ENCODE data around the gene PSMG3.

PSMG3 gene

GRCh38 chr7:1599640-1600395, 30.0 kb upstream of the PSMG3 start:
- Histone ChIP-seq H3K27ac (no peak overlapping the region), H3K4me3 (ENCODE audit: low read depth, low read length) (no peak overlapping the region), H3K27me3 (ENCODE audit: insufficient read depth, low read depth, severe bottlenecking) (no peaks in the 10 kb centered on the region), H3K9me3 (ENCODE audit: severe bottlenecking) (no peaks in the 10 kb centered on the region), H3K36me3 (no peaks in the 10 kb centered on the region)
- DNase-seq = no peak
- TF ChIP-seq, protein P1, sequence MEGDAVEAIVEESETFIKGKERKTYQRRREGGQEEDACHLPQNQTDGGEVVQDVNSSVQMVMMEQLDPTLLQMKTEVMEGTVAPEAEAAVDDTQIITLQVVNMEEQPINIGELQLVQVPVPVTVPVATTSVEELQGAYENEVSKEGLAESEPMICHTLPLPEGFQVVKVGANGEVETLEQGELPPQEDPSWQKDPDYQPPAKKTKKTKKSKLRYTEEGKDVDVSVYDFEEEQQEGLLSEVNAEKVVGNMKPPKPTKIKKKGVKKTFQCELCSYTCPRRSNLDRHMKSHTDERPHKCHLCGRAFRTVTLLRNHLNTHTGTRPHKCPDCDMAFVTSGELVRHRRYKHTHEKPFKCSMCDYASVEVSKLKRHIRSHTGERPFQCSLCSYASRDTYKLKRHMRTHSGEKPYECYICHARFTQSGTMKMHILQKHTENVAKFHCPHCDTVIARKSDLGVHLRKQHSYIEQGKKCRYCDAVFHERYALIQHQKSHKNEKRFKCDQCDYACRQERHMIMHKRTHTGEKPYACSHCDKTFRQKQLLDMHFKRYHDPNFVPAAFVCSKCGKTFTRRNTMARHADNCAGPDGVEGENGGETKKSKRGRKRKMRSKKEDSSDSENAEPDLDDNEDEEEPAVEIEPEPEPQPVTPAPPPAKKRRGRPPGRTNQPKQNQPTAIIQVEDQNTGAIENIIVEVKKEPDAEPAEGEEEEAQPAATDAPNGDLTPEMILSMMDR (IDR thresholded peaks at IDR 0.05; ENCODE audit: low read depth, low read length) = no peak

GRCh38 chr7:1598961-1599639, 29.3 kb upstream of the PSMG3 start:
- no peaks in the 10 kb centered on the region for H3K9me3 ChIP-seq (ENCODE audit: severe bottlenecking)
- TF ChIP-seq, protein P1 (IDR thresholded peaks at IDR 0.05; ENCODE audit: low read depth, low read length) = no peak
- H3K4me3 ChIP-seq (ENCODE audit: low read depth, low read length) = no peak overlapping the region
- H3K27me3 ChIP-seq (ENCODE audit: insufficient read depth, low read depth, severe bottlenecking) = no peaks in the 10 kb centered on the region
- H3K27ac ChIP-seq = no peak overlapping the region; the same call in 1 of the 2 replicates
- DNase-seq = no peak
- no peaks in the 10 kb centered on the region for H3K36me3 ChIP-seq

DNA sequence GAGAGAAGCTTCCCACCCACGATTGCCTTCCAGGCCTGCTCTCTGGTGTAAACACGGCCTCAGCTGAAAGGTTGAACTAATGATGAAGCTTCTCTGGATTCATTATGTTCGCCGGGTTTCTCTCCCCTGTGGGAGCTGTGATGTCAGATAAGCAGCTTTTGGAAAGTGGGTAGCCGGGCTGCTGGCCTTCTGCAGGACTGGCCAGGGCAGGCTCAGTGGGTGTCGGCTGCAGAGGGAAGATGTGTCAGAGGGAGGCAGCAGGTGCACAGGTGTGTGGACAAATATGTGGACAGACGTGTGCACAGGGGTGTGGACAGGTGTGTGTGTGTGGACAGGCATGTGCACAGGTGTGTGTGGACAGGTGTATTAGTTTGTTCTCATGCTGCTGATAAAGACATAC, 28.5 kb upstream of the PSMG3 start:
- H3K4me3 ChIP-seq (ENCODE audit: low read depth, low read length) = no peak overlapping the region
- DNase-seq = no peak
- no peaks in the 10 kb centered on the region for H3K36me3 ChIP-seq
- H3K27ac ChIP-seq = peak overlapping the region; percentile 26; the same call in 1 of the 2 replicates
- no peaks in the 10 kb centered on the region for H3K9me3 ChIP-seq (ENCODE audit: severe bottlenecking)
- TF ChIP-seq, protein P1 (IDR thresholded peaks at IDR 0.05; ENCODE audit: low read depth, low read length) = no peak
- H3K27me3 ChIP-seq (ENCODE audit: insufficient read depth, low read depth, severe bottlenecking) = no peaks in the 10 kb centered on the region

- Histone ChIP-seq H3K9me3 (ENCODE audit: severe bottlenecking) (no peaks in the 10 kb centered on the region), H3K4me3 (ENCODE audit: low read depth, low read length) (no peak overlapping the region), H3K27ac (no peak overlapping the region), H3K36me3 (no peaks in the 10 kb centered on the region), H3K27me3 (ENCODE audit: insufficient read depth, low read depth, severe bottlenecking) (no peaks in the 10 kb centered on the region)
- DNase-seq = no peak
- TF ChIP-seq, protein P1 (IDR thresholded peaks at IDR 0.05; ENCODE audit: low read depth, low read length) = no peak
Measured at GRCh38 chr7:1597791-1598190, 28.0 kb upstream of the PSMG3 start.

GRCh38 chr7:1597066-1597760, 27.4 kb upstream of the PSMG3 start:
- no peaks in the 10 kb centered on the region for H3K36me3 ChIP-seq
- no peak overlapping the region for H3K27ac ChIP-seq
- no peaks in the 10 kb centered on the region for H3K9me3 ChIP-seq (ENCODE audit: severe bottlenecking)
- no peak overlapping the region for H3K4me3 ChIP-seq (ENCODE audit: low read depth, low read length)
- DNase-seq = no peak
- no peaks in the 10 kb centered on the region for H3K27me3 ChIP-seq (ENCODE audit: insufficient read depth, low read depth, severe bottlenecking)
- TF ChIP-seq, protein P1 (IDR thresholded peaks at IDR 0.05; ENCODE audit: low read depth, low read length) = no peak

Data from WERI-Rb-1 (cell line).